ENCODE results near the gene THUMPD1.

DNA sequence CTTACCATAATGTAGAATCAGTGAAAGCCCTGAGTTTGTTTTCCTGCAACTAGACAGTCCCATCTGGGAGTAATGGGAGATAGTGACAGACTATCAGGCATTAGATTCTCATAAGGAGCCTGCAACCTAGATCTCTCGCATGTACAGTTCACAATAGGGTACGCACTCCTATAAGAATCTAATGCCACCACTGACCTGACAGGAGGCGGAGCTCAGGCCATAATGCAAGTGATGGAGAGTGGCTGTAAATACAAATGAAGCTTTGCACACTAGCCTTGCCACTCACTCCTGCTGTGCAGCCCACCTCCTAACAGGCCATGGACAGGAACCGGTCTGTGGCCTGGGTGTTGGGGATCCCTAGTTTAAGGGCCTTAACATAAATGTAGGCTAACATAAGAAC, 21.4 kb downstream of the THUMPD1 start:
- TF ChIP-seq, protein P1, sequence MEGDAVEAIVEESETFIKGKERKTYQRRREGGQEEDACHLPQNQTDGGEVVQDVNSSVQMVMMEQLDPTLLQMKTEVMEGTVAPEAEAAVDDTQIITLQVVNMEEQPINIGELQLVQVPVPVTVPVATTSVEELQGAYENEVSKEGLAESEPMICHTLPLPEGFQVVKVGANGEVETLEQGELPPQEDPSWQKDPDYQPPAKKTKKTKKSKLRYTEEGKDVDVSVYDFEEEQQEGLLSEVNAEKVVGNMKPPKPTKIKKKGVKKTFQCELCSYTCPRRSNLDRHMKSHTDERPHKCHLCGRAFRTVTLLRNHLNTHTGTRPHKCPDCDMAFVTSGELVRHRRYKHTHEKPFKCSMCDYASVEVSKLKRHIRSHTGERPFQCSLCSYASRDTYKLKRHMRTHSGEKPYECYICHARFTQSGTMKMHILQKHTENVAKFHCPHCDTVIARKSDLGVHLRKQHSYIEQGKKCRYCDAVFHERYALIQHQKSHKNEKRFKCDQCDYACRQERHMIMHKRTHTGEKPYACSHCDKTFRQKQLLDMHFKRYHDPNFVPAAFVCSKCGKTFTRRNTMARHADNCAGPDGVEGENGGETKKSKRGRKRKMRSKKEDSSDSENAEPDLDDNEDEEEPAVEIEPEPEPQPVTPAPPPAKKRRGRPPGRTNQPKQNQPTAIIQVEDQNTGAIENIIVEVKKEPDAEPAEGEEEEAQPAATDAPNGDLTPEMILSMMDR (IDR thresholded peaks at IDR 0.05): no peak
- no peak for TF ChIP-seq POLR2A (IDR thresholded peaks at IDR 0.05)
